HL-60/S4 treated with phorbol 12-myristate 13-acetate at 8.2 ng/mL for 4 days and 3 days (cell line): ENCODE data around the gene TMEM120B.

Source experiments
- in situ Hi-C: fragments of 300-500 bp; cut with MboI; formaldehyde crosslinking; loops from 2 replicates; pipeline ENCODE4 v1.15.0; 2022; ENCODE audit warnings: low sequenced_read_pairs

The TMEM120B gene

DNA sequence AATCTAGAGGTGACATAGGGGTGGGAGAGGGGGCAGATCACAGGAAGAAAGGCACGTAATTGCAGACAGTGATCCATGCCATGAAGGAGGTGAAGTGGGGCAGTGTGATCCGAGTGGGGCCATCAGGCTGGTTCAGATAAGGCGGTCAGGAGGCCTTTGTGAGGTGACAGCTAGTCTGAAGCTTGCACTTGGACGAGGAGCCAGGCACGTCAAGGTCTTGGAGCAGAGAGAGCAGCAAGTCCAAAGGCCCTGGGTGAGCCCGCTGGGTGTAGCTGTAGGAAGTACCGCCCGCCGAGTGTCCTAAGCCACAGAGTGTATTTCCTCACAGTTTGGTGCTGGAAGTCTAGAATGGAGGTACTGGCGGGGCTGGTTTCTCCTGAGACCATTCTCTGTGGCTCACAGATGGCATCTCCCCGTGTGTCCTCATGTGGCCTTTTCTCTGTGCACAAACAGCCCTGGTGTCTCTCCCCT is 57.3 kb downstream of the TMEM120B start:
- in situ Hi-C loops = loop anchor here (5.0 kb wide), 1 partner anchor 78 kb away; no protein-coding TSS in a partner anchor

DNA sequence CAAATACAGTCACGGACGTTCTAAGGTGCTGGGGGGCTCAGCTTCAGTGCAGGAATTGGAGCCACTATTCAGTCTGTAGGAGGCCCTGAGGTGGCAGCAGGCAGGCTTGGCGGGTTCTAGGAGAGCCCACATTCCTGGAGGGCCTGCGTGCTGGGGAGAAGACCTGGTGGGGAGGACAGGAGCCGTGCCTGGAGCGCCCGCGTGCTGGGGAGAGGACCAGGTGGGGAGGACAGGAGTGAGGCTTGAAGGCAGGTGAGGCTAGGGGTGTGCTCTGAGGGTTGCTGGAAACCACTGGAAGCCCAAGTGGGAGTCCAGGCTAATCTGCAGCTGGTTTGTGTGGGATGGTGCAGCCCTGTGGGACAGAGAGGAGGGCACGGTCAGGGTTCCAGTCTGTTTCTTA is 57.8 kb downstream of the TMEM120B start:
- in situ Hi-C loops = no loop called here

DNA sequence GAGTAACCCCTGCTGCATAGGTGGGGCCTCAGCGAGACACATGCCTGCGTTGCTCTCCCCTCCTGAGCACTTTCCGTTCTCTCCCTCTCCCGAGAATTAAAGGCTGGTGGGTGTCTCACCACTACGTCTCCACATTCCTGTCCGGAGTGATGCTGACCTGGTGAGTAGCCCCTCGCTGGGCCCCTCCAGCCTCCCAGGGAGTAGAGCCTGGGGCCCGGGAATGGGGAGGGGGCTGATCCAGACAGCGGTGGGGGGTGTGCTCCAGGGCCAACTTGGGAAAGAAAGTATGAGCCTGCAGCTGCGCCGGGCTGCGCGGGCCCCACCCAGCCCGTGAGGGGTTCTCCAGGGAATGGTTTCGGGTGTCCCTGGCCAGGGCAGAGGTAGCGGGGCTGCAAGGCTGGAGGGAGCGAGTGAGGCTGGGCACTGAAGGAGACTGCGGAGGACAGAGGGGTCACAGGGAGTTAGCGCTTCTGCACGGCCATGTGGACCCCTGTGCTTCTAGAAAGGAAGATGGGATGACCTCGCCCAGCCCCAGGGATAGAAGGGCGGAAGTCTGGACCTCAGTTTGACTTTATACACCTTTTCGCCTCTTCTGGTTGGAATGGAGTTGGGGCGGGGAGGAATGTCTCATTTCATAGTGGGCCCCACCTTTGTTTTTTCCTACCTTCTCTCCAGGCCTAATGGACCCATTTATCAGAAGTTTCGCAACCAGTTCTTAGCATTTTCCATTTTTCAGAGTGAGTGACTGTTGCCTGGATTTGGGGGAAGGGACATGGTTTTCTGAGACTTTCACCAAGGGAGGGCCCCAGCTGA is 58.5 kb downstream of the TMEM120B start:
- in situ Hi-C loops = no loop called here

DNA sequence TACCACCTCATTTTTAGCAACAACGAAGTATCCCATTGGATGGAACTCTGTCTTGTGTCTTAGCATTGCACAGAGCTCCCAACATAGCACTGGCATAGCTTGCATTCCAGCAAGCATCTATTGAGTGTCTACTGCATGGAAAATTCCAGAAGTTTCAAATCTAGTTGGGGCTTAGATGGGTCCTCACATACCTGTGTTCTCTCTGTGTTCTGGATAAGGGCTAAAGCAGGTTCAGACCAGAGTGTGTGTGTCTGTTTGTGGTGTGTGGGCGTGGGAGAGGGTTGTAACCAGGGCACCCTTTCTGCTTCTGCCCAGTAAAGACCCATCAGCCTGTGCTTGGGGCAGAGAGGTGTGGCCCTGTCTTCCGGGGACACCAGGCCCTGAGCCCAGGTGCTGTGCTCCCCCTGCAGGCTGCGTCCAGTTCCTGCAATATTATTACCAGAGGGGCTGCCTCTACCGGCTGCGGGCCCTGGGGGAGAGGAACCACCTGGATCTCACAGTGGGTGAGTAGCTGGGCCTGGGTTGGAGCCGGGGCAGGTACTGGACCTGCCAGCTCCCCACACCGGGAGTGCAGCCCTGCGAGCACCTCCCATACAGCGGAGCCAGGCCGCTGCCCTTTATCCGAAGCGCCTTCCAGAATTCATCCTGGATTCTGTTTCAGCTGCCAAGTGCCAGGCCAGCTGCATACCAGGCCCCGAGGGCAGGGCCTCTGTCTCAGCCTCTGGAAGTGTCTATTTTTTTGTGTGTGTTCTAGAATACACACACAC is 60.6 kb downstream of the TMEM120B start:
- in situ Hi-C loops = no loop called here

DNA sequence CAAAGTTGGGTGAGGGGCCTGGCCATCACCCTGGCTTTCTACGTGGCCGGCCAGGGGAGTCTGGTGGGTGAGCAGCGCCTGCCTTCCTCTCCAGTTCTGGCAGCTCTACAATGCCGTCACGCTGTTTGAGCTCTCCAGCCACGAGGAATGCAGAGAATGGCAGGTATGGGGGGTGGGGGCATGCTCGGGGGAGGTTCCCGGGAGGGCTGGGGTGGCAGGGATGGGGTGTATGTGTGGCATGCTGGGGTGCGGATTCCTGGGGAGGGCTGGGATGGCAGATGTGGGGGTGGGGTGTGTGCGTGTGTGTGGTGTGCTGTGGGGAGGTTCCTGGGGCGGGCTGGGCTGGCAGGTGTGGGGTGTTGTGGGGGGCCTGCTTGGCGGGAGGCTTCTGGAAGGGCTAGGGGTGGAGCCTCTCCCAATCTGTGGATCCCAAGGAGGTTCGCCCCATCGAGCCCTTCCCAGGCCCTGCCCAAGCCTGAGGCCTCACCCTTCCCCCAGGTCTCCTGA is 62.5 kb downstream of the TMEM120B start:
- in situ Hi-C loops = no loop called here

DNA sequence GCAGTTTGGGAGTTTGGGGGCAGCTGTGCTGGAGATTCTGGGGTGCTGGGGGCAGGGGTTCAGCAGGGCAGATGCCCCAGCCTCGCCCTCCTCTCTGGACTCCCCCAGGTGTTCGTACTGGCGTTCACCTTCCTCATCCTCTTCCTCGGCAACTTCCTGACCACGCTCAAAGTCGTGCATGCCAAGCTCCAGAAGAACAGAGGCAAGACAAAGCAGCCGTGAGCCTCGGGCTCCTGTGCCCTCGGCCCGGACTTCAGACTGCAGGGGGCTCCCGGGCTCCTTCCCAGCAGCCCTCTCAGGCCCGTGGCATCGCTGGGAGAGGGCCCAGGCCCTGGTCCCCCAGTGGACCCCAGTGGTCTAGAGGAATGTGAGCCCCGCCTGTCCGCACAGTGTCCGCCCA is 62.9 kb downstream of the TMEM120B start:
- in situ Hi-C loops = no loop called here

DNA sequence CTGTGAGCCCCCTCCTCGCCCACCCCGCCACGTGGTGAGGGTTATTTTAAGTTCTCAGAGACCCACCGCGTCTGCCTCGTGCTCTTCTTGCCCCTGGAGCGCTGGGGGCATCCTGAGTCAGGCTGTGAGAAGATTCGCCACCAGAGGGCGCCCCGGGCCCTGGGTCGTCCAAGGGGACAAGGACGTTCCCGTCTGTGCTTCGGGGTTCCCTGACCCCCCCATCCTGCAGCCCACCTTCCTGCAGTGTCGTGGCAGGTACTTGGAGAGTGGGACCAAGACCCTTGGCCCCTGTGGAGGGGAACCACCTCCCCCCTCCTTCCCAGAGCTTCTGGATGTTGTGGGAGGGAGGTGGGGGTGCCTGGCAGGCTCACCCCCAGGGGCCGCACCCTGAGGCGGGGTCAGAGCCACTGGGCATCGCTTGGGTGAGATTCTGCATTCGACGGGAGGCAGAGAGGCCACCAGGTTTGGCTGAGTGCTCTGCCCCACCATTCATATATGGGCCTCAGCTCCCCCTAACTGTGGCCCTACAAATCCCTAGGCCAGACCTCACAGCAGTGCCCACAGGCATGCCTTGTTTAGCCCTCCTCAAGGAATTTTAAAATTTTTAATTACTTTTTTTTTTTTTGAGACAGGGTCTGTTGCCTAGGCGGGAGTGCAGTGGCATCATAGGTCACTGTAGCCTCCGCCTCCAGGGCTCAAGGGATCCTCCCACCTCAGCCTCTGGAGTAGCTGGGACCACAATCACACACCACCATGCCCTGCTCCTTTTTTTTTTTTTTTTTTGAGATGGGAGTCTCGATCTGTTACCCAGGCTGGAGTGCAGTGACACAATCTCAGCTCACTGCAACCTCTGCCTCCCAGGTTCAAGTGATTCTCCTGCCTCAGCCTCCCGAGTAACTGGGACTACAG is 63.9 kb downstream of the TMEM120B start:
- in situ Hi-C loops = no loop called here

DNA sequence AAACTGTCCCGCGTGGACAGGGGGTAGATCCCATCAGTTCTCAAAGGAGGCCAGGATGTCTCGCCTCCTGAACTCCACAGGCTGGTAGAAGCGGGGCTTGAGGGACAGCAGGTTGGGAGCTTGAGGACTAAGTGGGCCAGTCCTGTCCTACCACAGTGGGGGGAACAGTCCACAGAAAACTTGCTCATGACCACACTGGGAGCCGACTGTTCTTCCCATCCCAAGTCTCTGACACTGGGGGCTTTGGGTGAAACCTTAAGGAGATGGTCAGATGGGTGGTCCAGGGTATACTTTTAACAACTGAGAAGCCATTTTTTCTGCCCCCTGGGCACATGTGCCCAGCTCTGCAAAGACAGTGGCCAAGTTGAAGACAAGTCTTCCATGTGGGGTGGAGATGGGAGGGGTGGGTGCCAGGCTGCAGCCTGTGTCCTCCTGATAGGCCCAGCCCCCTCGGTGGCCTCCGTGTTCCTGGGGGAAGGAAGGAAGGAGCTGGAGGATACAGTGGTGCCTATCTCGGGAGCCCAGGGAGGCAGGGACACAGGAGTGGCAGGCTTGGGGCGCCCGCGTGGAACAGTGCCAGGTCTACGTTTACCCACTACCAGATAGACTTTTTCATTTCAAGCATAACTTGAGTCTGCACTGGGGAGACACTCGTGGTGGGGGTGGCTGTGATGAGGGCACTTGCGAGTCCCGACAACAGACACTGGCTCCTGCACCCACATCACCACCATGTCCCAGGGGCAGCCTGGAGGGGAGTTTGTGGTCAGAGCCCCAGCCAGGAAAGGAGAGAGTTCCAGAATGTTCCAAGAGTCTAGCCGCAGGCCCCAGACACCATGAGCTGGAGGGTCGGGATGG is 66.2 kb downstream of the TMEM120B start:
- in situ Hi-C loops = no loop called here

DNA sequence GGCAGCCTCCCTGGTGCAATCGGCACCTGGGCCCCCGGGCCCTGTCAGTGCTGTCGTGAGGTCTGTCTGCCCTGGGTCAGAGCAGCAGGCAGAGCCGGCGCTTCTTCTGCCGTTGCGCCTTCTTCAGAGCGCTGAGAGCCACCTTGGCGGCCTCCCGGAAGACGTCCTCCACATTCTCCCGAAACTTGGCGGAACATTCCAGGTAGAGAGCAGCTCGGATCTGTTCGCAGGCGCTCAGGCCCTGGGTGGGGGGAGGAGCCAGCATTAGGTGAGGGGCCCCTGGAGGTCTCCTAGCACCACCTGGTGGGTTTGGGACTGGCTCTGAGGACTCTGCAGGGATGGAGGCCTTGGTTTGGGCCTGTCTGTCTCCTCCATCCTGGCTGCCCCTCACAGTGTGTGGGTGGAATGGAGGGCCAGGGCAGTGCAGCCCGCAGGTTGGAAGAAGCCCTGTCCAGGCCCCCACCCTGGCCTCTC is 66.9 kb downstream of the TMEM120B start:
- in situ Hi-C loops = no loop called here

DNA sequence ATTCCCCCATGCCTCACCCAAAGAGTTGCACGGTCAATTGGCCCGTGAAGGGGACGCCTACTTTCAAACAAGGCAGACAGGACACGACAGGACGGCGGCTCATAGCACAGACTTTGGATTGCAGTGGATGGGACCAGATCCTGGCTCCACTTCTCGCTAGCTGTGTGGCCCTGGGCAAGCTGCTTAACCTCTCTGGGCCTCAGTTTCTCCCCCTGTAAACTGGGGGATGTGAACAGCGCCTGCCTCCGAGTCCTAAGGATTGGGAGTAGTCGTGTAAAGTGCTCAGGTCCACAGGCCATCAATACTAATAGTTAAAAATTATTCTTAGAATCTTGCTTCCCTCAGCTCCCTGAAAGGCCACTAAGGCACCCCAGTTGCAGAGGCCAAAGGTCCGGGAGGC is 67.9 kb downstream of the TMEM120B start:
- in situ Hi-C loops = no loop called here

DNA sequence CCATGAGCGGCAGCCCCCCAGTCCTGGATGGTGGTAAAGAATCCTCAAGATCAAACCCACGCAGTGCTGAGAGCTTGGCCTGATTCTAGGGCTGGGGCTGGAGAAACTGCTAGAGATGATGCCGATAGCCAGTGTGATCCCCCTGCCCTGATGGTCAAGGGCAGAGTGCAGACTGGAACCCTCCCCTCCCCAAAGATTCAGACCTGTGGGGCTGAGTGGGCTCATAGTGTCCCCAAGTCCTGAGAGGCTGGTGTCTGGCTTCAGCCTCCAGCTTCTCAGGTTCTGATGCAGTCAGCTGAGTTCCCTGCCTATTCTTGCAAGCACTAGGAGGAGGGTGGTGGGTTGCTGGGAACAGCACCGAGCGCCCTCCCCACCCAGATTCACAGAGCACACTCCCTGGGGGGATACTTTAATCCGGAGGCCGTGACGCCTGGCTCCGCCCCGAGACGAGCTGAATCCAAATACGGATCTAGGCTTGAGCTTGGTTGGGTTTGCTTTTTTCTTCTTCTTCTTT is 69.0 kb downstream of the TMEM120B start:
- in situ Hi-C loops = no loop called here

DNA sequence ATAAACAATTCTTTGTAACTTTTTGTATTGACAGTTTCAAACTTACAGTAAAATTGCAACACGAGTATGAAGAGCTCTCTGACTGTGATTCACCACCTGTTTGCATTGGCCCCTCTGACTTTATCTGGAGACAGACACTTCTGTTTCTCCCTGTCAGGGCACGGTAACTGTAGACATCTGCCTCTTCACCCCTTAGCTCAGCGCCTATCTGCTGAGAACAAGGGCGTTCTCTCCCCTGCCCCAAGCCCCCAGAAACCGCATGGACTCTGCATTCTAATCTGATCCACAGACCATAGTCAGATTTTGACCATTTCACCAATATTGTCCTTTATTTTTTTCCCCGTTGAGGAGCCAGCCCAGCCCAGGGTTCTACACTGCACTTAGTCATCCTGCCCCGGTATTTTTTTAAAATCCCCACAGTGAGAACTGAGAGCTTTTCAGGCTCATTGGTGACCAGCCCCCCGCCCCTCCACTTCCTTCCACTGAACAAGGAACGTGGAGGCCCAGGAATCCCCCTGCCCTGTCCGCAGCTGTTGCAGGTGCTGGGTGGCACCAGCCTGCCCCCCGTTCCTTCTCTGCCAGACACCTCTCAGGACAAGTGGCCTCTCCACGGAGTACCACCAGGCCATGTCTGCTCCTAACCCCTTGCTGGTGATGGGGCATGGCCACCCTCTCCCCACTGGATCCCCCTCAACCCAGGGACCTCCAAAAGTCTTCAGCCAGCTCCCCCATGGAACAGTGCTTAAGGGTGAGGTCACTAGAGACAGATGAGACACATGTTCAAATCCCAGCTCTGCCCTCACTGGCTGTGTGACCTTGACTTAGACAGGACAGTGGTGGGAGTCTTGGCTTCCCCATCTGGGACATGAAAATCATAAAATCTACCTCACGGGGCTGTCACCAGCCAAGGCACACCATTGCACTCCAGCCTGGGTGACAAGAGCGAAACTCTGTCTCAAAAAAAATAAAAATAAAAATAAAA is 69.7 kb downstream of the TMEM120B start:
- in situ Hi-C loops = no loop called here

DNA sequence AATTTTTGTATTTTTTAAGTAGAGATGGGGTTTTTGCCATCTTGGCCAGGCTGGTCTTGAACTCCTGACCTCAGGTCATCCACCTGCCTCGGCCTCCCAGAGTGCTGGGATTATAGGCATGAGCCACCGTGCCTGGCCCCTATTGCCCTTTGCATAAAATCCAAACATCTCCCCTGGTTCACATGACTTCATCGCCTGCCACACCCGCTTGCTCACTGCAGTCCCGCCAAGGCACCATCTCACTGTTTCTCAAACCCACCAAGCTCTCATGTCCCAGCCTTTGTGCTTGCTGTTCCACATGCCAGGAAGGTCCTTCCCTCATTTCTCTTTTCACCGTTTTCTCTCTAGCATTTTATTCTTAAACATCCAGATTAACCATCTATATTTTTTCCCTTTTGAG is 71.2 kb downstream of the TMEM120B start:
- in situ Hi-C loops = no loop called here

DNA sequence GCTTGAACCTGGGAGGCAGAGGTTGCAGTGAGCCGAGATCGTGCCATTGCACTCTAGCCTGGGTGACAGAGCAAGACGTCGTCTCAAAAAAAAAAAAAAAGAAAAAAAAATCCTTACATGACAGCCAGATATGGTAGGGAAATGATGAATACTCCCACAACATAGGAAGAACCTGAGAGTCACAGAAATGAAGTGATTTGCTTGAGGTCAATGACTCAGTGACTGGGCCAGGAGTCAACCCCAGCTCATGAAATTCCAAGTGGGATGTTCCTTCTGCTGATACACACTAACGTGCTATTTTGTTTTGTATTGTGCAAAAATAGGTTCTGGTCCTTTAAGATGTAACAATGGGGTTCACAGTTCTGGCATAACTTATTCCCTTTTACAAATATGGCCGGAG is 71.9 kb downstream of the TMEM120B start:
- in situ Hi-C loops = no loop called here

DNA sequence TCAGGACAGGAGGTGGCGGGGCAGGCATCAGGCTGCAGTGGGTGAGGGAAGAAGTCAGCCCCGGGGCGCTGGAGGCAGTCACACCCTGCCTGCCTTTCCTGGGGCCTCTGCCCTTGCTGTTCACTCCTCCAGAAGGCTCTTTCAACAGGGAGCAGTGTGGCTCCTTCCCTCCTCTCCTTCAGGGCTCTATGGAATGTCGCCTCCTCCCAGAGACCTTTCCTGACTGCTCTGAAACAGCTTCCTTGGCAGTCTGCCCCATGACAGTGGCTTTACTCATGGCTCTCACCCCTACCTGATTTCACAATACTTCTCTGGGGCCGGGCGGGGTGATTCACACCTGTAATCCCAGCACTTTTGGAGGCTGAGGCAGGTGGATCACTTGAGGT is 73.9 kb downstream of the TMEM120B start:
- in situ Hi-C loops = no loop called here

DNA sequence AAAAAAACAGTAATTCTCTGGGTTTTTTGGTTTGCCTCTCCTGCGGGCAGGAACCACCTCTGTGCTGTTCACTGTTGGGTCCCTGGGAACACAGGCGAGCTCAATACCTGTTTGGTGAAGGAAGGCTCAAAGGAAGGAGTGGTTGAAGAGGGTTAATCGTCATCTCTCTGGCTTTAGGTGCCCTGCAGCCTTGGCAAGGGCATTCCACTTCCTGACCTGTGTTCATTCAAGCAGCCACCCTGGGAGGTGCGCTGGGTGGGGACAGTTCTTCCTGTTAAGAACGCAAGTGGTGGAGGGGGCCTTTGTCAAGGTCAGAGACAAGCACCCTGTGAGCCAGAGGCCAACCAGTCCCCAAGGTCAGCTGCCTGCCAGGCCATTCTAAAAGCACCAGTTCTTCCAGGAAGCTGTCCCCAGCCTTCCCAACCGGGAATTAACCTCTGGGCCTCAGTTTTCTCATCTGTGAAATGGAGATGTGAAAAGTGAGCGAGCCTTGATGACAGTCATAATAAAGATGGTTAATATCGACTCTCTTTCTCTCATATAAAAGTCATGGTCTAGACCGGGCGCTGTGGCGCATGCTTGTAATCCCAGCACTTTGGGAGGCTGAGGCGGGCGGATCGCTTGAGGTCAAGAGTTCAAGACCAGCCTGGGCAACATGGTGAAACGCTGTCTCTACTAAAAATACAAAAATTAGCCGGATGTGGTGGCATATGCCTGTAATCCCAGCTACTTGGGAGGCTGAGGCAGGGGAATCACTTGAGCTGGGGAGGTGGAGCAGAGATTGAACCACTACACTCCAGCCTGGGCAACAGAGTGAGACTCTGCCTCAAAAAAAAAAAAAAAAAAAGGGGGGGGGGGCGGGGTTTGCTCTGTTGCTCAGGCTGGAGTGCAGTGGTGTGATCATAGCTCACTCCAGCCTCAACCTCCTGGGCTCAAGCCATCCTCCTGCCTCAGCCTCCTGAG is 74.8 kb downstream of the TMEM120B start:
- in situ Hi-C loops = no loop called here

DNA sequence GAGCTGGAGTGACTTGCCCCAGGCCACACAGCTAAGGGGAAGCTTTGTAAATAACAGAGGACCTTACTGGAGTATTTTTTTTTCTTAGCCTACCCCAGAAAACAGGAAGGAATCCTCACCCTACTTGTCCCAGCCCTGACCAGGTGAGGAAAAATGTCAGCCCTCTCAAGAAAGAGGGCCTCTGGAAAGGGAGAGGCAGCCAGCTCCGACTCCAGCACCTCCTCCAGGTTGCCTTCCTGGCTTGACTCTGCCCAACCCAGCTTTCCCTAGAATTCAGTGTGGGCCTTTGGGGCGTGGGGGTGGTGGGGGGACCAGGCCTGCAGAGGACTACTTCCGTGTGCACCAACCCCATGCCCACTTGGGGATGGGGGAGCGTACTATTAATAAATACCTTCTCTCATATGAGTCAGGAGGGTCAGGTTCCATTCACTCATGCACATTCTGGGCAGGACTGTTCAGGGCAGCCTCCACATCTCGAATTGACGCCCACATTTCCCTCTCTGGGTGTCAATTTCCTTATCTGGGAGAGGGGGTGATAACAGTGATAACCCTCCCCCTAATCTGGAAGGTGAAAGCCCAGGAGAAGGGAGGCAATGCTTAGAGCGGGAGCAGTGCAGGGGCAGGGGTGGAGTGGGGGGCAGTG is 75.7 kb downstream of the TMEM120B start:
- in situ Hi-C loops = no loop called here
